ENCODE measurements around the gene WNT2B.

The WNT2B gene

DNA sequence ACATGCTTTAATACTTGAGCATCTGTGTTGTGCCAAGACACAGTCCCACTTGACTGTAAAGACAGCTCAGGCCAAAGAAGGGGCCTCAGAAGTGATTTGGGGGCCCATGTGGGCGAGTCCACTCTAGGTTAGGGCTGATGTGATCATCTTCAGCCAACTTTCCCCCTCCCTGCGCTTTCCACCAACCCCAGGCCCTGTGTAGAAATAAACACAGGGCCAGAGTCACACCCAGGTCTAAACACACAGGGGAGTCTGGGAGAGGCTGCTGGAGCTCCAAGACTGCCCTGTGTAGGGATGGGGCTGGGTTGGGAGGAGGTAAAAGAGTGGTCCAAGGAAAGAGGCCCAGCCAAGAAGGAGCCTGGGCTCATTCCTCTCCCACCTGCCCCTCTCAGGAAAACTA lies 2.5 kb upstream of the WNT2B start:
- TF ChIP-seq, protein P1, sequence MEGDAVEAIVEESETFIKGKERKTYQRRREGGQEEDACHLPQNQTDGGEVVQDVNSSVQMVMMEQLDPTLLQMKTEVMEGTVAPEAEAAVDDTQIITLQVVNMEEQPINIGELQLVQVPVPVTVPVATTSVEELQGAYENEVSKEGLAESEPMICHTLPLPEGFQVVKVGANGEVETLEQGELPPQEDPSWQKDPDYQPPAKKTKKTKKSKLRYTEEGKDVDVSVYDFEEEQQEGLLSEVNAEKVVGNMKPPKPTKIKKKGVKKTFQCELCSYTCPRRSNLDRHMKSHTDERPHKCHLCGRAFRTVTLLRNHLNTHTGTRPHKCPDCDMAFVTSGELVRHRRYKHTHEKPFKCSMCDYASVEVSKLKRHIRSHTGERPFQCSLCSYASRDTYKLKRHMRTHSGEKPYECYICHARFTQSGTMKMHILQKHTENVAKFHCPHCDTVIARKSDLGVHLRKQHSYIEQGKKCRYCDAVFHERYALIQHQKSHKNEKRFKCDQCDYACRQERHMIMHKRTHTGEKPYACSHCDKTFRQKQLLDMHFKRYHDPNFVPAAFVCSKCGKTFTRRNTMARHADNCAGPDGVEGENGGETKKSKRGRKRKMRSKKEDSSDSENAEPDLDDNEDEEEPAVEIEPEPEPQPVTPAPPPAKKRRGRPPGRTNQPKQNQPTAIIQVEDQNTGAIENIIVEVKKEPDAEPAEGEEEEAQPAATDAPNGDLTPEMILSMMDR (IDR thresholded peaks at IDR 0.05; ENCODE audit: extremely low read depth, missing control alignments), result no peak
- DNase-seq (ENCODE audit: low spot score), result no peak

DNA sequence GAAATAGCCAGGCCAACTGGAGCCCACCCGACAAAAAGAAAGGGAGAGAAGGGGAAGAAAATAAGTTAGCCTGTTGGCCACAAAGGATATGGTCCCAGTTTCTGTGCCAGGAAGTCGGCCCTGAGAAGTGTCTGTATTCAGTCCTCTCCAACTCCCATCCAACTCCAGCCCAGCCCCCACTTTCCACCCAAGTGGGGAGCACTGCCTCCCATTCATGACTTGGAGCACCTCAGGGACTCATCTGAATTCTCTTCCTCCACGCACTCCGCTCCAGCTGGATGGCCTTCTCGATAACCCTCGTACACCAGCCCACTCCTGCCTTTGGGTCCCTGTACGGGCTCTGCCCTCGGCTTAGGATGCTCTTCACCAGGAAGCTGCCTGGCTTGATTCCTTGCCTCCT lies 2.0 kb upstream of the WNT2B start:
- no peak for DNase-seq (ENCODE audit: low spot score)
- TF ChIP-seq, protein P1 (IDR thresholded peaks at IDR 0.05; ENCODE audit: extremely low read depth, missing control alignments), result no peak

DNA sequence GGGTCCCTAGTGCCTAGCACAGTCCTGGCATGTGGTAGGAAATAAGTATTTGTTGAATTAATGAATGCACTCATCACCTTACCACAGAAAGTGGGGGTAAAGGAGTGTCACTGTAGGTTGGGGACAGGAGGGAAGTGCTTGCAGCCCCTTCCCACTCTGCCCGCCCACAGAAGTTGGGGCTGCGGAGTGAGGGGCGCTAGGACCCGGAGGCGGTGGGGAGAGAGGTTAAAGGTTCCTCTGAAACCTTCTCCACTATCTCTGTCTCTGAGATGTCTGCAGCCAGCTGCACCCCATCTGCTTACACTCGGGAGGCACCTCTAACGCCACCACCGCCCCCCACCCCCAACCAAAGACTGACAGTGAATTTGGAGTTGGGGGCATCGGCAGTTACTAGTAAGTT lies 1.4 kb upstream of the WNT2B start:
- DNase-seq (ENCODE audit: low spot score), result no peak
- TF ChIP-seq, protein P1 (IDR thresholded peaks at IDR 0.05; ENCODE audit: extremely low read depth, missing control alignments), result no peak

DNA sequence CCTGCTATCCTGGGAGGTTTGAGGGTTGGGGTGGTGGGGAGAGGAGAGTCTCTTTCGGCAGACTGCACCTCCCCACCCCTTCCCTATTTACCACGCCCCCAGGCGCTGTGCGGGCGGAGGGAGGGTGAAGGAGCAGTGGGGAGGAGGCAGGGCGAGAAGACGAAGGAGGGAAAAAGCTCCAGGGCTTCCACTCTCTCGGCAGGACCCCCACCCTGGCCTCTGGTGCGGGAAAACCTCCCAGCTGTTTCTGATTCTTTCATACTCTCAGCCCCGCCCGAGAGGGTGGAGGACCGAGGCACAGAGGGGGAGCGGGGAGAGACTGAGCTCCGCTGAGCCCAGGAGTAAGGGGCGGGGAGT lies 866 bp upstream of the WNT2B start:
- peak; percentile 67 for DNase-seq (ENCODE audit: low spot score)

DNA sequence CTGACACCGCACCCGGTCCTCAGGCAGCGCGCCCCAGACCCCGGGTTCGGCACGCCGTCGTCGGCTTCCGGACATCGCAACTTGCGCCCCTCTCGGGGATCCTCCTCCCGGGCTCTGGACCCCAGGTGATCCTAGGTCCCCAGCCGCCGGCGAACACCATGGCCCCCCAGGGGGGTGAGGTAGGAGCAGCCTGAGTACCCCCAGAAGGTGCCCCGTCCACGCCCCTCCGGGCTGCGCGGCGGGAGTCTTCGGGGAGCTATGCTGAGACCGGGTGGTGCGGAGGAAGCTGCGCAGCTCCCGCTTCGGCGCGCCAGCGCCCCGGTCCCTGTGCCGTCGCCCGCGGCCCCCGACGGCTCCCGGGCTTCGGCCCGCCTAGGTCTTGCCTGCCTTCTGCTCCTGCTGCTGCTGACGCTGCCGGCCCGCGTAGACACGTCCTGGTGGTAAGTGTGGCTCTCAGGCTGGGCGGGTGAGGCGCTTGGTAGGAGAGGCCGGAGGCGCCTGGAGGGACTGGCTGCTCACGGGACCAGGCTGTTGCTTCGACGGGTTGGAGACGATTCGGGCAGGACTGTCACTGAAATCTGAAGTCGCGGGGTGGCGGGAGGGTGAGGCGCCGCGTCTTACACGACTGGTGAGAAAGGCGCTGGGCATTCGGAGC lies 367 bp downstream of the WNT2B start:
- DNase-seq (ENCODE audit: low spot score), result no peak
- TF ChIP-seq, protein P1 (IDR thresholded peaks at IDR 0.05; ENCODE audit: extremely low read depth, missing control alignments), result no peak

More for the DNA sequence above, 866 bp upstream of the WNT2B start:
- TF ChIP-seq, protein P1 (IDR thresholded peaks at IDR 0.05; ENCODE audit: extremely low read depth, missing control alignments), result no peak

DNA sequence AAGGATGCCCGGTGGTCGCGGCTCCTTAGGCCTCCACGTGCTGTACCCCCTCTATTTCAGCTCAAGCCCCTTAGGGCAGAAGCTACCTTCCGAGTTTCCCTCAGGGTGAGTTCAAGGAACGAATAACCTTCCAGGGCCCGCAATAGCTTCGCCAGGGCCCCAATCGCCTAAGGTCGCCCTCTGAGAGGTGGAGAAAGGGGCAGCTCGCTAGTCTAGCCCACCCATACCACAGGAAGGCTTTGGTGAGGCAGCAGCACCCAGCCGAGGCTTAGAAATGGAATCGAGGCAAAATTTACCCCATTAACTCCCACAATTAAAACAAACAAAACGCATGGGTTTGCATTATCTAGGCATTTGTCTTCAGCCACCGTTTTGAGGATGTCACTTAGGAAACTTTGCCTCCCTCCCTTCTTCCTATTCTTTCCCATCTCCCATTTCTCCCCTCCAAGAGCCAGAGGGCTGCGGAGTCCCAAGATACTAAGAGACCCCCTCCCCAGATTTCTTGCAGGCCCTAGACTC lies 954 bp downstream of the WNT2B start:
- DNase-seq (ENCODE audit: low spot score), result peak; percentile 27
- TF ChIP-seq, protein P1 (IDR thresholded peaks at IDR 0.05; ENCODE audit: extremely low read depth, missing control alignments), result no peak

DNA sequence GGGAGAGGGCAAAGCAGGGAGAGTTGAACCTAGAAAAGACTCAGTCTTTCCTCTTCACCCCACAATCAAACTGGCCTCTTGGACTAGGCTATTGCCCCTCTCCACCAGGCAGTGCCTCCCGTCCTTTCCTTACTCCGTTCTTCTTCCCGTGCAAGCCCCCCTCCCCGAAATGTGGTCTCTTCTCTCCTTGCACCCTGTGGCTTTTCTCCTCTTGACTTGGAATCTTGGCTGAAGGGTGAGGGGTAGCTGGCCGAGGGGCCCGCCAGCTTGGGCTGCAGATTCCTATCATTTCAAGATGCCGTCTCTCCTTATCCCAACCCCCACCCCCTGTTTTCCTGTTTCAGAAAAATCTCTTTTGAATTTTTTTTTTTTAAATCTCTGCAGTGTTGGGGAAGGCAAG lies 1.6 kb downstream of the WNT2B start:
- TF ChIP-seq, protein P1 (IDR thresholded peaks at IDR 0.05; ENCODE audit: extremely low read depth, missing control alignments), result no peak
- DNase-seq (ENCODE audit: low spot score), result no peak

Measured in GM20000 (cell line).